PFSK-1 (cell line): ENCODE data around the gene ACVRL1.

Experiments used
- FOXP2 ChIP-seq: optimal IDR thresholded peaks from 2 replicates; pipeline ENCODE3; 2011; ENCODE audit warnings: borderline replicate concordance, control low read depth, inconsistent platforms; ENCODE audit not compliant: insufficient read depth; ENCODE audit errors: extremely low read length, extremely low read depth
- POLR2AphosphoS5 ChIP-seq: IDR thresholded peaks from 2 replicates; pipeline ENCODE4 v1.6.1; 2012; ENCODE audit warnings: low read depth, mild to moderate bottlenecking, control low read depth, low read length, moderate library complexity
- SIN3A ChIP-seq: IDR thresholded peaks from 2 replicates; pipeline ENCODE4 v1.6.1; 2012; ENCODE audit warnings: mild to moderate bottlenecking, low read length, moderate library complexity, borderline replicate concordance; ENCODE audit not compliant: insufficient read depth
- TAF1 ChIP-seq: IDR thresholded peaks from 2 replicates; pipeline ENCODE4 v1.6.1; 2012; ENCODE audit warnings: low read length, control low read depth, borderline replicate concordance; ENCODE audit not compliant: insufficient read depth
- TF ChIP-seq, protein P1 (sequence below), 2 experiments: IDR thresholded peaks; 2 replicates each; pipeline versions ENCODE4 v1.6.1 to v1.8.0; 2011 to 2012; ENCODE audit warnings: low read depth in 2 of 2, low read length in 2 of 2, control low read depth in 1 of 2, inconsistent platforms in 1 of 2, mild to moderate bottlenecking in 1 of 2, moderate library complexity in 1 of 2; ENCODE audit not compliant: insufficient read depth in 1 of 2

The ACVRL1 gene

GRCh38 chr12:51970904-51971646, 63.8 kb downstream of the ACVRL1 start:
- no peak for TF ChIP-seq POLR2AphosphoS5
- TF ChIP-seq SIN3A = no peak

DNA sequence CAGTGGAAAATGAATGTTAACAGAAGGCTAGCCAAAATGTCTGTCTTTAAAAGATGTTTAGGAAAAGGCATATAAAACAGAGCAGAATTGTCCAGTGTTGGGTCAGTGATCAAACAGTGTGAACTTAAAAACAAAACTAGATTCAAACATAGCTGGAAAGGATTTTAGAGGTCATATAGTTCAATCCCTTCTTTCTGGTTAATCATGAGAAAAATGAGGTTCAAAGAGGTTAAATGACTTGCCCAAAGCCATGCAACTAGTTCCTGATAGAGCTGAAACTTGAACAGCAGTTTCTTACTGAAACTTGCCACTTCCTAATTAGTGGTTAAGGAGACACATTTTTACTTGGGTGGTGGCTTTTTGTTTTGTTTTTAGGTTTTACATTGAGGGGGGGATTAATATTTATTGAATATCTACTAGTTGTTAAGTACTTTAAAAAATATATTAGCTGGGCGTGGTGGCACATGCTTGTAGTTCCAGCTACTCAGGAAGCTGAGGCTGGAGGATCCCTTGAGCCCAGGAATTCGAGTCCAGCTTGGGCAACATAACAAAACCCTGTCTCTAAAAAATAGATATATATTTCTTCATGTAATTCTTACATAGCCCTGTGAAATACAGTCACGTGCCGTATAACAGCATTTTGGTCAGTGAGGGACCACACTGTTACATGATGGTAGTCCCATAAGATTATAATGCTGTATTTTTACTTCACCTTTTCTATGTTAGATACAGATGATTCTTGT, 64.5 kb downstream of the ACVRL1 start:
- TF ChIP-seq TAF1 = no peak
- no peak for TF ChIP-seq POLR2AphosphoS5
- TF ChIP-seq, protein P1, sequence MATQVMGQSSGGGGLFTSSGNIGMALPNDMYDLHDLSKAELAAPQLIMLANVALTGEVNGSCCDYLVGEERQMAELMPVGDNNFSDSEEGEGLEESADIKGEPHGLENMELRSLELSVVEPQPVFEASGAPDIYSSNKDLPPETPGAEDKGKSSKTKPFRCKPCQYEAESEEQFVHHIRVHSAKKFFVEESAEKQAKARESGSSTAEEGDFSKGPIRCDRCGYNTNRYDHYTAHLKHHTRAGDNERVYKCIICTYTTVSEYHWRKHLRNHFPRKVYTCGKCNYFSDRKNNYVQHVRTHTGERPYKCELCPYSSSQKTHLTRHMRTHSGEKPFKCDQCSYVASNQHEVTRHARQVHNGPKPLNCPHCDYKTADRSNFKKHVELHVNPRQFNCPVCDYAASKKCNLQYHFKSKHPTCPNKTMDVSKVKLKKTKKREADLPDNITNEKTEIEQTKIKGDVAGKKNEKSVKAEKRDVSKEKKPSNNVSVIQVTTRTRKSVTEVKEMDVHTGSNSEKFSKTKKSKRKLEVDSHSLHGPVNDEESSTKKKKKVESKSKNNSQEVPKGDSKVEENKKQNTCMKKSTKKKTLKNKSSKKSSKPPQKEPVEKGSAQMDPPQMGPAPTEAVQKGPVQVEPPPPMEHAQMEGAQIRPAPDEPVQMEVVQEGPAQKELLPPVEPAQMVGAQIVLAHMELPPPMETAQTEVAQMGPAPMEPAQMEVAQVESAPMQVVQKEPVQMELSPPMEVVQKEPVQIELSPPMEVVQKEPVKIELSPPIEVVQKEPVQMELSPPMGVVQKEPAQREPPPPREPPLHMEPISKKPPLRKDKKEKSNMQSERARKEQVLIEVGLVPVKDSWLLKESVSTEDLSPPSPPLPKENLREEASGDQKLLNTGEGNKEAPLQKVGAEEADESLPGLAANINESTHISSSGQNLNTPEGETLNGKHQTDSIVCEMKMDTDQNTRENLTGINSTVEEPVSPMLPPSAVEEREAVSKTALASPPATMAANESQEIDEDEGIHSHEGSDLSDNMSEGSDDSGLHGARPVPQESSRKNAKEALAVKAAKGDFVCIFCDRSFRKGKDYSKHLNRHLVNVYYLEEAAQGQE (IDR thresholded peaks at IDR 0.05; ENCODE audit: insufficient read depth in 1 of 2, low read depth in 2 of 2, low read length in 2 of 2) = no peak
- no peak for TF ChIP-seq SIN3A
- no peak for TF ChIP-seq FOXP2

DNA sequence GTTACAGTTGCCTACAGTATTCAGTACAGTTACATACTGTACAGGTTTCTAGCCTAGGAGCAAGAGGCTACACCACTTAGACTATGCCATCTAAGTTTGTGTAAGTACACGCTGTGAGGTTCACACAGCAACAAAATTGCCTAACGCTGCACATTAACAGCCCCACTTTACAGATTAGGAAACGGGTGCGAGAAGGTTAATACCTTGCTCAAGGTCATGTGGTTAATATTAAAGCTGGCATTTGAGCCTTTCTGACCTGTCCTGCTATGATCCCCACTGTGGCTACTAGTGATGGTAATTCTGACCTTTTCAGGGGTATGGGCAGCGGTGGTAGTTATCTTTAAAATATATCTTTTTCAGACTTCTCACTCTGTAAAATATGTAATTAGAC, 65.1 kb downstream of the ACVRL1 start:
- TF ChIP-seq POLR2AphosphoS5 = no peak
- TF ChIP-seq, protein P1 (IDR thresholded peaks at IDR 0.05; ENCODE audit: insufficient read depth in 1 of 2, low read depth in 2 of 2, low read length in 2 of 2) = no peak
- no peak for TF ChIP-seq SIN3A
- TF ChIP-seq FOXP2 = no peak
- TF ChIP-seq TAF1 = no peak

DNA sequence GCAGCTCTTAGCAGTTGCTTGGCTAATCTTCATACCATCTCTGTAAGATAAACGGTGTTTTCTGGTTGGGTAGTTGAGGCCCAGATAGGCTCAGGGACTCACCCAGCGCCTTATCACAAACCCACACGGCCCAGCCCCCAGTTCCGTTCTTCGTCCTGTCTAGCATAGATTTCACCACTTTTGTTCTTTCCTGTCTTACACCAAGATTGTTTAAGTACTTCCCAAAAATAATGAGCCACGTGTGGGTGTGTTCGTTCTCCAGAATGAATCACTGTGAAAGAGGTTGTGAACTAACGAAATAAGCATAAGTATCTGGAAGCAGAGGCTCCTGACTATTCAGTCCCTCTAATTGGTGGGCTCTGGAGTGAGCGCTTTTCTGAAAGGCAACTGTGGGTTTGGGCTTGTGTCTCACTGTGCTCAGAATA, 65.6 kb downstream of the ACVRL1 start:
- TF ChIP-seq FOXP2 = no peak
- TF ChIP-seq TAF1 = no peak
- TF ChIP-seq POLR2AphosphoS5 = no peak
- TF ChIP-seq, protein P1 (IDR thresholded peaks at IDR 0.05; ENCODE audit: insufficient read depth in 1 of 2, low read depth in 2 of 2, low read length in 2 of 2) = no peak
- TF ChIP-seq SIN3A = no peak
